HepG2 (cell line): ENCODE results near the gene IQCE. TPM values are rescaled to one million over a fixed set of nuclear protein-coding genes. Genes with fewer than 3 reads are reported as not detected.
A peak's percentile ranks its signal among the peaks of the same experiment; 100 is the strongest.

ENCODE experiments used
- ZBTB40 ChIP-seq, 2 experiments: fragments of 450-650 bp in 1 of 2; sonication (generic) in 1 of 2; formaldehyde crosslinking in 1 of 2; IDR thresholded peaks; 2 replicates each; pipeline versions ENCODE4 v1.6.1 to v1.8.0; 2016 to 2022; ENCODE audit warnings: antibody characterized with exemption in 1 of 2, mild to moderate bottlenecking in 1 of 2, missing genetic modification reagents in 1 of 2
- polyA plus RNA-seq, 8 experiments: library from polyadenylated mRNA; depleted of rRNA in 3 of 8; stranded (reverse) in 7 of 8; unstranded in 1 of 8; fragments of >200 nt; fragmentation: Illumina TruSeq in 4 of 8; extraction: Trizol in 4 of 8; gene quantifications; 2 replicates each; pipeline versions ENCODE4 v1.2.1 to v1.2.3, GENCODE V29; 2011 to 2016; ENCODE audit warnings: low read depth in 4 of 8, missing spikeins in 1 of 8, mixed read lengths in 1 of 8; ENCODE audit not compliant: insufficient read depth in 1 of 8
- total RNA-seq, 5 experiments: library from RNA; depleted of rRNA; stranded (reverse); fragments of >200 nt; fragmentation: Illumina TruSeq; extraction: Trizol; gene quantifications; 2 replicates each; pipeline ENCODE4 v1.2.3, GENCODE V29; 2016; ENCODE audit warnings: low read depth in 1 of 5

Gene IQCE
- total and polyA plus RNA-seq, 2 of the 13 experiments (the other 11 are each of a cell fraction or from before 2014, with no cell fraction given) = 1.5 to 2.5 TPM

DNA sequence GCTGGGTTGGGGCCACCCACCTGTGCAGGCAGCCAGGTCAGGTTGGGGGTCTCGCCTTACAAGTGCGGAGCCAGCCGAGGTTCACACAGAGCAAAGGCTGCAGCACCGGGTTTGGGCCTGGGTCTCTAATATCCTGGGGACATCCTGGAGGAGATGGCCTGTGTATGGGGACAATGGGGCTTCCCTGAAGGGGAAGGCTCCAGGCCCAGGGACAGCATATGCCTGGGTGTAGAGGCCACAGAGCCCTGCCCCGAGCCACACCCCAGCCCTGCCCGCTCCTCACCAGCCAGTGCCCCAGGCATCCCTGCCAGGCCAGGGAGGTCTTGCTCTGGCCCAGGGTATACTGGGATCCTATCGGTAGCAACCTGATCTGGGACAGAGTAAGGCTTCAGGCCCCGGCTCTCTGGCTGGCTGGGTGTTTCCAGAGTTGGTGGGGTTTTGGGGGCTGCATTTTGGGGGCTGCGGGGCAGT, 82.1 kb downstream of the IQCE start (continued):
- TF ChIP-seq ZBTB40 (IDR thresholded peaks at IDR 0.05) (no peak), ZBTB40 (CRISPR knock-in tag; IDR thresholded peaks at IDR 0.05) (peak; percentile 16; the same call in 1 of the 2 replicates)
